ENCODE data around the gene TNN. TPM values are rescaled to one million over a fixed set of nuclear protein-coding genes. Genes with fewer than 3 reads are reported as not detected.

Gene TNN
- total and polyA plus RNA-seq, 7 donors: 0.03 to 0.36 (median 0.28) TPM; not detected in 2

GRCh38 chr1:175133673-175134435 lies 66.2 kb downstream of the TNN start:
- Histone ChIP-seq H3K27me3 (no peaks in the 10 kb centered on the region), H3K36me3 (no peaks in the 10 kb centered on the region), H3K4me1 (peaks cover 0 to 50% (median 44%) of the 10 kb centered on the region in 4 donors), H3K27ac (peak overlapping the region in 1 of 4 donors; percentile 82), H3K9me3 (no peaks in the 10 kb centered on the region), H3K4me3 (no peak overlapping the region)
- no peak for TF ChIP-seq POLR2AphosphoS5 (IDR thresholded peaks at IDR 0.05)
- no peak for TF ChIP-seq POLR2A (IDR thresholded peaks at IDR 0.05)
- TF ChIP-seq EP300 (IDR thresholded peaks at IDR 0.05): no peak
- TF ChIP-seq CTCF (IDR thresholded peaks at IDR 0.05): no peak
- DNase-seq: no peak
- intact Hi-C loops (cut with DNase I): no loop called here
- WGBS, 2 donors: 87 to 89% methylated on average over 6 of the region's 6 CpGs

- TF ChIP-seq EP300 (IDR thresholded peaks at IDR 0.05) (no peak), POLR2AphosphoS5 (IDR thresholded peaks at IDR 0.05) (no peak), CTCF (IDR thresholded peaks at IDR 0.05) (no peak), POLR2A (IDR thresholded peaks at IDR 0.05) (no peak)
- intact Hi-C loops (cut with DNase I): no loop called here
- Histone ChIP-seq H3K4me3 (no peak overlapping the region), H3K27ac (no peak overlapping the region), H3K4me1 (peaks cover 0 to 44% (median 38%) of the 10 kb centered on the region in 4 donors), H3K9me3 (no peaks in the 10 kb centered on the region), H3K36me3 (no peaks in the 10 kb centered on the region), H3K27me3 (no peaks in the 10 kb centered on the region)
- DNase-seq: no peak
- 77 to 80% methylated on average over 1 of the region's 1 CpG for WGBS, 2 donors
Measured at GRCh38 chr1:175134500-175134899, 66.9 kb downstream of the TNN start.

GRCh38 chr1:175136246-175136645 lies 68.6 kb downstream of the TNN start:
- DNase-seq: no peak
- Histone ChIP-seq H3K4me1 (peaks cover 0 to 27% (median 20%) of the 10 kb centered on the region in 4 donors), H3K27ac (no peak overlapping the region), H3K27me3 (no peaks in the 10 kb centered on the region), H3K36me3 (no peaks in the 10 kb centered on the region), H3K9me3 (no peaks in the 10 kb centered on the region), H3K4me3 (no peak overlapping the region)
- TF ChIP-seq POLR2A (IDR thresholded peaks at IDR 0.05) (no peak), POLR2AphosphoS5 (IDR thresholded peaks at IDR 0.05) (no peak), CTCF (IDR thresholded peaks at IDR 0.05) (no peak), EP300 (IDR thresholded peaks at IDR 0.05) (no peak)
- intact Hi-C loops (cut with DNase I): no loop called here
- 79 to 81% methylated on average over 3 of the region's 3 CpGs for WGBS, 2 donors

GRCh38 chr1:175137369-175137768 lies 69.7 kb downstream of the TNN start:
- peak overlapping the region in 1 of 4 donors; percentile 60 for H3K27ac ChIP-seq
- no peaks in the 10 kb centered on the region for H3K9me3 ChIP-seq
- no peaks in the 10 kb centered on the region for H3K27me3 ChIP-seq
- 81 to 95% methylated on average over 1 of the region's 1 CpG for WGBS, 2 donors
- peaks cover 0 to 15% (median 9%) of the 10 kb centered on the region in 4 donors for H3K4me1 ChIP-seq
- intact Hi-C loops (cut with DNase I): no loop called here
- no peak for DNase-seq
- TF ChIP-seq POLR2AphosphoS5 (IDR thresholded peaks at IDR 0.05): no peak
- TF ChIP-seq EP300 (IDR thresholded peaks at IDR 0.05): no peak
- no peak for TF ChIP-seq CTCF (IDR thresholded peaks at IDR 0.05)
- no peak for TF ChIP-seq POLR2A (IDR thresholded peaks at IDR 0.05)
- H3K4me3 ChIP-seq: no peak overlapping the region
- H3K36me3 ChIP-seq: no peaks in the 10 kb centered on the region

All from sigmoid colon (tissue), 7 donors.